C1 segment of cervical spinal cord (tissue), 14 donors: Measurements from ENCODE around the gene SLC7A9.
"Not testable (repeated sequence)": the region's sequence is repeated elsewhere in the genome, so short reads cannot be mapped to it uniquely, and the experiment has no call there.

ENCODE experiments used
- DNase-seq, 14 donors: peaks; one replicate each; lab custom pipeline; 2025; lab: John Stamatoyannopoulos, UW

Gene SLC7A9

DNA sequence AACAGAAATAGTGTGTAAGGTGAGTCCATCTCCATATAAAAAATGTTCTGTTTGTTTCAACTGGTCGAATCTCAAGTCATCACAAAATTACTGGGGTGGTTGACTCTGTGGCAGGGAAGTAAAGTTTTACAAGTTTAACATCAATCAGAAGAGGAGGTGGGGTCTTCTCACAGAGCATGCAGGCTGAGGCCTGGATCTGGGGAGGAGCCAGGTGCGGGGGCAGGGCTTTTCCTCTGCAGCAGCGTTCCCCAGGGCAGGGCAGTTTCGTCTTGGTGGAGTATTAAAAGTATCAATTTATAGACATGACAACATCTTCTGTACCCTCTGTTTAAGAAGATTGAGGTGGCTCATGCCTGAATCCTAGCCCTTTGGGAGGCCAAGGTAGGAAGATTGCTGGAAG, 68.8 kb downstream of the SLC7A9 start:
- DNase-seq: no peak

DNA sequence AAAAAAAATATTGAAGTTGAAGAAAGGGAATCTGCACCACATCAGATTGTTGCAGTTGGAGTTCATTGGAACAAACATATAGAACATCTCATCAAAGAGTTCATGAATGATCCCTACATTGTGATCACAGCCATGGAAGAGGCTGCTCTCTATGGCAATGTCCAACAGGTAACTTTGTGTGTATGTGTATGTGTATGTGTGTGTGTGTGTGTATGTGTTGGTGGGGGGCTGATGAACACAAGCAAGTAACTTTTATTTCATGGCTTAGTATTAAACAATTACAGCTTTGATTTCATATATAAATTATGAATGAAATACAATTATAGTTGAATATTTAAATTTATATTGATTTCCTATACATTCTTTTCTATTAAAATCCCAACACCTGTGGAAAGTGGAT, 69.4 kb downstream of the SLC7A9 start:
- no peak for DNase-seq

DNA sequence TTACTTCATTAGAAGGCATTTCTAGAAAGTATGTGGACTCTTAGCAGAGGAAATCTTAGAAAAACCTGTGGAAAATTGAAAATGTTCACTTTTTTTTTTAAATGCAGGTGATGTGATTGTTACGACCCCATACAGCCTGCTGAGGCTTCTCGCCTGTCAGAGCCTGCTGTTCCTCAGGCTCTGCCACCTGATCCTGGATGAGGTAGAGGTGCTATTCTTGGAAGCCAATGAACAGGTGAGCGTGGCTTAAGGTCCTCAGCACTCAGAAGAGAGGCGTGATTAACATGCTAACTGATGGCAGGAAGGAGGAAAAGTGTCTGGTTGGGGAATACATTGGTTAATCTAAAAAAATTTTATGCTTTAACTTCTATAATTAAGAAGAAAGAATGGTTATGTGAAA, 71.4 kb downstream of the SLC7A9 start:
- DNase-seq: no peak

DNA sequence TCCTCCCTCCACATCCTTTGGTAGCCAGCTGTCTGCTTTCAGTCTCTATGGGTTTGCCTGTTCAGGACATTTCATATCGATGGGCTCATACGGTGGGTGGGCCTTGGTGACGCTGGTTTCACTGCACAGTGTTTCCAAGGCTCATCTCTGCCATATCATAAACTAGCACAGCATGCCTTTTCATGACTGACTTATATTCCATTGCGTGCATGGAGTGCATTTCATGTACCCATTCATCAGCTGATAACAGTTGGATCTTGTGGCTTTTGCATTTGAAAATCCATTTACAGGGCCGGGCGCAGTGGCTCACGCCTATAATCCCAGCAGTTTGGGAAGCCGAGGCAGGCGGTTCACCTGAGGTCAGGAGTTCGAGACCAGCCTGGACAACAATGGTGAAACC, 80.1 kb downstream of the SLC7A9 start:
- DNase-seq: no peak

DNA sequence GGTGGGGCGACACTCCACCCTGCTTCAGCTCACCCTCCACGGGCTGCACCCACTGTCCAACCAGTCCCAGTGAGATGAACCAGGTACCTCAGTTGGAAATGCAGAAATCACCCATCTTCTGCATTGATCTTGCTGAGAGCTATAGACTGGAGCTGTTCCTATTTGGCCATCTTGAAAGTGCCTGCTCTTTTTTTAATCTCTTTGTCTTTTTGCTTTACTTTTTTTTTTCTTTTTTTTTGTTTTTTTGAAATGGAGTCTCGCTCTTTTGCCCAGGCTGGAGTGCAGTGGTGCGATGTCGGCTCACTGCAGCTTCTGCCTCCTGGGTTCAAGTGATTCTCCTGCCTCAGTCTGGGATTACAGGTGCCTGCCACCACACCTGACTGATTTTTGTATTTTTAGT, 81.7 kb downstream of the SLC7A9 start:
- DNase-seq: not testable (repeated sequence)

DNA sequence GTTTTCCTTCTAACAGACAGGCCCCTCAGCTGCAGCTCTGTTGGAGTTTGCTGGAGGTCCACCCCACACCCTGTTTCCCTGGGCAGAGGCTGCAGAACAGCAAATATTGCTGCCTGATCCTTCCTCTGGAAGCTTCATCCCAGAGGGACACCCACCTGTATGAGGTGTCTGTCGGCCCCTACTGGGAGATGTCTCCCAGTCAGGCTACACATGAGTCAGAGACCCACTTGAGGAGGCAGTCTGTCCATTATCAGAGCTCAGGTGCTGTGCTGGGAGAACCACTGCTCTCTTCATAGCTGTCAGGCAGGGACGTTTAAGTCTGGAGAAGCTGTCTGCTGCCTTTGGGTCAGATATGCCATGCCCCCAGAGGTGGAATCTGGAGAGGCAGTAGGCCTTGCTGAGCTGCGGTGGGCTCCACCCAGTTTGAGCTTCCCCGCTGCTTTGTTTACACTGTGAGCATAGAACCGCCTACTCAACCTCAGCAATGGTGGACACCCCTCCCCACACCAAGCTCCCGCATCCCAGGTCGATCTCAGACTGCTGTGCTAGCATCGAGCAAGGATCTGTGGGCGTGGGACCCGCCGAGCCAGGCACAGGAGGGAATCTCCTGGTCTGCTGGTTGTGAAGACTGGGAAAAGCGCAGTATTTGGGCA, 82.3 kb downstream of the SLC7A9 start:
- not testable (repeated sequence) for DNase-seq

DNA sequence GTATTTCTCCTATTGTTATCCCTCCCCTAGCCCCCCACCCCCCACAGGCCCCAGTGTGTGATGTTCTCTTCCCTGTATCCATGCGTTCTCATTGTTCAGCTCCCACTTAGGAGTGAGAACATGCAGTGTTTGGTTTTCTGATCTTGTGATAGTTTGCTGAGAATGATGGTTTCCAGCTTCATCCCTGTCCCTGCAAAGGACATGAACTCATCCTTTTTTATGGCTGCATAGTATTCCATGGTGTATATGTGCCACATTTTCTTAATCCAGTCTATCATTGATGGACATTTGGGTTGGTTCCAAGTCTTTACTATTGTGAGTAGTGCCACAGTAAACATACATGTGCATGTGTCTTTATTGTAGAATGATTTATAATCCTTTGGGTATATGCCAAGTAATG, 87.5 kb downstream of the SLC7A9 start:
- DNase-seq: not testable (repeated sequence)

DNA sequence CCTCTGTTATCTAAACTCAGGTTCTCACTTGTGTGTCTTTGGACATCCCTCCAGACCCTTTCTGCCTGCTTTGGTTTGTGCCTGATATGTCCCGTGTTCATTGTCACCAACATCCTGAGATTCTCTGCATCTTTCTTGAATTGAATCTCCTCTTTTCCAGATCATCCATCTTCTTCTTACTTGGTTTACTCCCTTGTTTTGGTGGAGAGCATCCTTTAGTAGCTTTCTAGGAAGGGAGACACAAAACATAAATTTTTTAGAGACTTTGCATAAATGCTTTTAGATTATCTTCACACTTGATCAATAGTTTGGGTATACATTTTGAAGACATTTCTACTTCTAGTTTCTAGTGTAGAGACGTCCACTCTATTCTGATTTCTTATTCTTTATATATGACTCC, 88.3 kb downstream of the SLC7A9 start:
- no peak for DNase-seq
